Mucosa of descending colon (tissue), 3 donors: Measurements from ENCODE around the gene HS6ST1. TPM values are rescaled to one million over a fixed set of nuclear protein-coding genes. Genes with fewer than 3 reads are reported as not detected.
A peak's percentile ranks its signal among the peaks of the same experiment; 100 is the strongest.

Experiments used
- ATAC-seq: fragments of 200-7000 bp; cut with Tn5 transposase; one replicate; pipeline ENCODE4 v1.9.1; 2020; ENCODE audit warnings: mild to moderate bottlenecking, moderate library complexity
- DNase-seq, 3 donors: peaks; one replicate each; pipeline ENCODE4 v3.0.0-alpha.2; 2020
- H3K36me3 ChIP-seq: fragments of 200-600 bp; one replicate; pipeline ENCODE4 v1.8.0; 2021; ENCODE audit warnings: low read depth, mild to moderate bottlenecking
- H3K4me1 ChIP-seq: fragments of 200-600 bp; one replicate; pipeline ENCODE4 v1.8.0; 2021; ENCODE audit warnings: low read depth, mild to moderate bottlenecking
- H3K4me3 ChIP-seq: fragments of 200-600 bp; one replicate; pipeline ENCODE4 v1.8.0; 2021; ENCODE audit warnings: mild to moderate bottlenecking
- H3K9me3 ChIP-seq: fragments of 200-600 bp; one replicate; pipeline ENCODE4 v1.8.0; 2021; ENCODE audit warnings: mild to moderate bottlenecking
- CTCF ChIP-seq: fragments of 200-600 bp; IDR thresholded peaks from one replicate; pipeline ENCODE4 v1.8.0; 2022; ENCODE audit warnings: antibody characterized with exemption, mild to moderate bottlenecking
- intact Hi-C, 2 donors: fragments of 100-400 bp; cut with DNase I in 1 of 2; cut with micrococcal nuclease in 1 of 2; formaldehyde crosslinking; loops; one replicate each; pipeline versions ENCODE4 v1.11.0 to v1.11.1; 2022; cut with DNase I, micrococcal nuclease
- total RNA-seq, 3 donors: library from RNA; stranded (reverse); fragmentation: NEBNext Ultra II Directional in 2 of 3; extraction: Animal tissue kit (Norgen Biotek cat#: 25700) in 2 of 3; gene quantifications; one replicate each; pipeline versions ENCODE4 v1.2.1 to v1.2.4, GENCODE V29; 2021 to 2023
- donor health status: DM: no; HTN: no; CAD: no; lungs with moderate emphysema.
- donor health status: DM: no; HTN: no; CAD: no.
- donor health status: DM: no; HTN: yes; CAD: no.

Gene HS6ST1
- total RNA-seq, 3 donors from 2014 or later: 30.8 to 39.6 (median 32.2) TPM

GRCh38 chr2:128277961-128278681, 40.5 kb downstream of the HS6ST1 start:
- Histone ChIP-seq H3K4me1 (peaks cover 10% of the 10 kb centered on the region), H3K36me3 (no peaks in the 10 kb centered on the region), H3K4me3 (no peak overlapping the region), H3K9me3 (peaks cover 3% of the 10 kb centered on the region)
- DNase-seq (peak in 2 of 3 donors; percentile 45 to 52), ATAC-seq (peak; percentile 43)
- TF ChIP-seq CTCF: no peak
- intact Hi-C loops: no loop called here

- peaks cover 3% of the 10 kb centered on the region for H3K9me3 ChIP-seq
These were observed 41.6 kb downstream of the HS6ST1 start for GRCh38 chr2:128276878-128277675.

GRCh38 chr2:128275498-128276045, 43.1 kb downstream of the HS6ST1 start:
- no peak for TF ChIP-seq CTCF
- no peak for ATAC-seq
- DNase-seq: peak in 2 of 3 donors; percentile 10 to 18
- intact Hi-C loops: no loop called here
- Histone ChIP-seq H3K9me3 (peaks cover 3% of the 10 kb centered on the region), H3K4me3 (no peak overlapping the region), H3K4me1 (peaks cover 7% of the 10 kb centered on the region), H3K36me3 (no peaks in the 10 kb centered on the region)

More at GRCh38 chr2:128276878-128277675, 41.6 kb downstream of the HS6ST1 start:
- H3K4me1 ChIP-seq: peaks cover 10% of the 10 kb centered on the region
- no peak for ATAC-seq
- H3K36me3 ChIP-seq: no peaks in the 10 kb centered on the region
- no peak for TF ChIP-seq CTCF
- intact Hi-C loops: no loop called here
- no peak overlapping the region for H3K4me3 ChIP-seq
- DNase-seq: peak in 2 of 3 donors; percentile 9 to 31

- DNase-seq: no peak
- intact Hi-C loops: no loop called here
- Histone ChIP-seq H3K36me3 (no peaks in the 10 kb centered on the region), H3K4me3 (no peak overlapping the region), H3K4me1 (peaks cover 7% of the 10 kb centered on the region), H3K9me3 (peaks cover 3% of the 10 kb centered on the region)
- no peak for TF ChIP-seq CTCF
- no peak for ATAC-seq
These were observed 44.5 kb downstream of the HS6ST1 start for GRCh38 chr2:128274218-128274617.

- peaks cover 3% of the 10 kb centered on the region for H3K9me3 ChIP-seq
- H3K4me3 ChIP-seq: no peak overlapping the region
- ATAC-seq: peak; percentile 64
- DNase-seq: peak in 2 of 3 donors; percentile 28 to 59
- no peaks in the 10 kb centered on the region for H3K36me3 ChIP-seq
- peaks cover 7% of the 10 kb centered on the region for H3K4me1 ChIP-seq
- intact Hi-C loops: no loop called here
- no peak for TF ChIP-seq CTCF
These were observed 45.1 kb downstream of the HS6ST1 start for GRCh38 chr2:128273469-128274081.
